ENCODE measurements around the gene NSMCE4A. TPM values are rescaled to one million over a fixed set of nuclear protein-coding genes. Genes with fewer than 3 reads are reported as not detected.

Gene NSMCE4A
- polyA plus RNA-seq, 3 donors: 34.6 to 47.2 (median 38.1) TPM

DNA sequence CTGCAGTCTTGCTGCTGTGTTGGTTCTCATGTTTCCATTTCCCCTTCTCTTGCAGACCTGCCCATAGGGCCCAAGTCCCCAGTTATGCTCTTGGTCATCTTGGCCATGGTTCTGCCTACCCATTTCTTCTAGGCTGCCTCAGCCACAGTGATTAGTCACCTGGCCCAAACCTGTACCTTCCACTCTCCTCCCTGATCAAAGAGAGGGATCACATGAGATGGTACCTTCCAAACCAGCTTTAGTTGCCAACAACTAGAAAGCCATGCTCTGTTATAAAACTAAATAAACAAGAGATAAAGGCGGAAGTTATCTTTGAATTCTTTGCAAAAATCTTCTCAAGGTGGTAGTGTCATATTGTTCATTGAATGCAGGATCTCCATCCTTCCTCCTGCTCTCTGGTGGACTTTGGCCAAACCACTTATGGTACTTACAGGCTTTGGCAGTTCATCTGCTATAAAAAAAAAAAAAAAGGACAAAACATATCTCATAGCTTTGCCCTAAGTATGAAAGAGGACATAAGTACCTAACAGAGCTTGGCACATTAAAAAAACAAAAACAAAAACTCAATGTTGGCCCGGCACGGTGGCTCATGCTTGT, 39.7 kb upstream of the NSMCE4A start:
- TF ChIP-seq, protein P1, sequence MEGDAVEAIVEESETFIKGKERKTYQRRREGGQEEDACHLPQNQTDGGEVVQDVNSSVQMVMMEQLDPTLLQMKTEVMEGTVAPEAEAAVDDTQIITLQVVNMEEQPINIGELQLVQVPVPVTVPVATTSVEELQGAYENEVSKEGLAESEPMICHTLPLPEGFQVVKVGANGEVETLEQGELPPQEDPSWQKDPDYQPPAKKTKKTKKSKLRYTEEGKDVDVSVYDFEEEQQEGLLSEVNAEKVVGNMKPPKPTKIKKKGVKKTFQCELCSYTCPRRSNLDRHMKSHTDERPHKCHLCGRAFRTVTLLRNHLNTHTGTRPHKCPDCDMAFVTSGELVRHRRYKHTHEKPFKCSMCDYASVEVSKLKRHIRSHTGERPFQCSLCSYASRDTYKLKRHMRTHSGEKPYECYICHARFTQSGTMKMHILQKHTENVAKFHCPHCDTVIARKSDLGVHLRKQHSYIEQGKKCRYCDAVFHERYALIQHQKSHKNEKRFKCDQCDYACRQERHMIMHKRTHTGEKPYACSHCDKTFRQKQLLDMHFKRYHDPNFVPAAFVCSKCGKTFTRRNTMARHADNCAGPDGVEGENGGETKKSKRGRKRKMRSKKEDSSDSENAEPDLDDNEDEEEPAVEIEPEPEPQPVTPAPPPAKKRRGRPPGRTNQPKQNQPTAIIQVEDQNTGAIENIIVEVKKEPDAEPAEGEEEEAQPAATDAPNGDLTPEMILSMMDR (IDR thresholded peaks at IDR 0.05): no peak
- Mint-ChIP-seq H3K36me3 (no peaks in the 10 kb centered on the region), H3K27ac (no peak overlapping the region), H3K27me3 (ENCODE audit: low read depth in 3 of 3) (peaks cover 11 to 21% (median 19%) of the 10 kb centered on the region in 3 donors), H3K4me3 (no peak overlapping the region), H3K9me3 (peaks cover 0 to 17% (median 6%) of the 10 kb centered on the region in 7 donors), H3K4me1 (no peaks in the 10 kb centered on the region)
- no peak for DNase-seq
- Histone ChIP-seq H4K20me1 (ENCODE audit: insufficient read depth, low read length) (no peaks in the 10 kb centered on the region), H3K27me3 (ENCODE audit: control insufficient read depth in 2 of 2, insufficient read depth in 2 of 2, low read length in 2 of 2) (peaks cover 0 to 12% of the 10 kb centered on the region in 2 donors), H3K4me2 (replicated peaks; ENCODE audit: extremely low read depth, low read length, poor library complexity, severe bottlenecking) (no peak overlapping the region), H3K4me3 (replicated peaks in 1 of 3; ENCODE audit: low read depth in 2 of 3, low read length in 3 of 3) (no peak overlapping the region), H3K9ac (ENCODE audit: insufficient read depth, low read length, poor library complexity, severe bottlenecking) (no peak overlapping the region), H3K79me2 (ENCODE audit: insufficient read depth, low read length) (no peaks in the 10 kb centered on the region), H3K36me3 (replicated peaks in 1 of 2; ENCODE audit: control insufficient read depth in 1 of 2, insufficient read depth in 2 of 2, low read length in 2 of 2) (no peaks in the 10 kb centered on the region), H3K4me1 (ENCODE audit: control insufficient read depth in 1 of 2, insufficient read depth in 2 of 2, low read length in 2 of 2) (no peaks in the 10 kb centered on the region), H2AFZ (ENCODE audit: insufficient read depth, low read depth, low read length, poor library complexity, severe bottlenecking) (no peak overlapping the region), H3K27ac (ENCODE audit: low read depth in 1 of 2, low read length in 2 of 2) (no peak overlapping the region), H3K9me3 (replicated peaks in 1 of 2; ENCODE audit: control insufficient read depth in 1 of 2, insufficient read depth in 1 of 2, low read length in 2 of 2) (no peaks in the 10 kb centered on the region)
- intact Hi-C loops (cut with micrococcal nuclease): no loop called here
- 100% methylated on average over 2 of the region's 3 CpGs for WGBS (ENCODE audit: insufficient coverage)

DNA sequence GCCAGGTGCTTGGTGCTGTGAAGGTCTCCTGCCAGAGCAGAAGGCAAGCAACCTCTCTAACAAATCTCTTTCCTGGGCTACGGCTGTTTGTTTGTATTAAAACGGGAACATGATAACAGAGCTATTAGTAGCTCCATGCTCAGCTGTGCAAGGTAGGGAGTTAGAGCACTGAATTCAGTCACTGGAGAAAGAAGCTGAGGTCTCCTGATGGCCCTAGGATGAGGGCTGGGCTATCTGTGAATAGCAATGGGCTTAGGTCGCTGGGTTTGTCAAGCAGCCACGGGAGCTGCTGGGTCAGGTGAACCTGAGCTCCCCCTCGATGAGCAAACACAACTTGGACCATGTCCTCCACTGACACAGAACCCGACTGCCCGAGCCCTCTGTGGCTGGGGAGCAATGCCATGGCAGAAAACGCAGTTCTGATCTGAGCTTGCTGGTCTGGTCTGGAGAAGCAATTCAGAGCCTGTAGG, 38.3 kb upstream of the NSMCE4A start:
- peaks cover 2 to 10% (median 9%) of the 10 kb centered on the region in 3 donors for H3K27me3 Mint-ChIP-seq (ENCODE audit: low read depth in 3 of 3)
- TF ChIP-seq, protein P1 (IDR thresholded peaks at IDR 0.05): no peak
- H3K4me1 Mint-ChIP-seq: no peaks in the 10 kb centered on the region
- H4K20me1 ChIP-seq (ENCODE audit: insufficient read depth, low read length): no peaks in the 10 kb centered on the region
- H3K9me3 ChIP-seq (replicated peaks in 1 of 2; ENCODE audit: control insufficient read depth in 1 of 2, insufficient read depth in 1 of 2, low read length in 2 of 2): no peaks in the 10 kb centered on the region
- intact Hi-C loops (cut with micrococcal nuclease): no loop called here
- no peaks in the 10 kb centered on the region for H3K36me3 ChIP-seq (replicated peaks in 1 of 2; ENCODE audit: control insufficient read depth in 1 of 2, insufficient read depth in 2 of 2, low read length in 2 of 2)
- peaks cover 0 to 17% (median 6%) of the 10 kb centered on the region in 7 donors for H3K9me3 Mint-ChIP-seq
- no peak overlapping the region for H2AFZ ChIP-seq (ENCODE audit: insufficient read depth, low read depth, low read length, poor library complexity, severe bottlenecking)
- H3K9ac ChIP-seq (ENCODE audit: insufficient read depth, low read length, poor library complexity, severe bottlenecking): no peak overlapping the region
- WGBS (ENCODE audit: insufficient coverage): 81% methylated on average over 7 of the region's 8 CpGs
- no peaks in the 10 kb centered on the region for H3K27me3 ChIP-seq (ENCODE audit: control insufficient read depth in 2 of 2, insufficient read depth in 2 of 2, low read length in 2 of 2)
- H3K79me2 ChIP-seq (ENCODE audit: insufficient read depth, low read length): no peaks in the 10 kb centered on the region
- no peak overlapping the region for H3K4me2 ChIP-seq (replicated peaks; ENCODE audit: extremely low read depth, low read length, poor library complexity, severe bottlenecking)
- no peaks in the 10 kb centered on the region for H3K36me3 Mint-ChIP-seq
- no peak overlapping the region for H3K4me3 ChIP-seq (replicated peaks in 1 of 3; ENCODE audit: low read depth in 2 of 3, low read length in 3 of 3)
- no peak for DNase-seq
- H3K4me3 Mint-ChIP-seq: no peak overlapping the region
- H3K27ac ChIP-seq (ENCODE audit: low read depth in 1 of 2, low read length in 2 of 2): no peak overlapping the region
- peak overlapping the region in 1 of 7 donors; percentile 72 for H3K27ac Mint-ChIP-seq
- no peaks in the 10 kb centered on the region for H3K4me1 ChIP-seq (ENCODE audit: control insufficient read depth in 1 of 2, insufficient read depth in 2 of 2, low read length in 2 of 2)
